Measurements from ENCODE around the gene VPS8.

Gene VPS8

DNA sequence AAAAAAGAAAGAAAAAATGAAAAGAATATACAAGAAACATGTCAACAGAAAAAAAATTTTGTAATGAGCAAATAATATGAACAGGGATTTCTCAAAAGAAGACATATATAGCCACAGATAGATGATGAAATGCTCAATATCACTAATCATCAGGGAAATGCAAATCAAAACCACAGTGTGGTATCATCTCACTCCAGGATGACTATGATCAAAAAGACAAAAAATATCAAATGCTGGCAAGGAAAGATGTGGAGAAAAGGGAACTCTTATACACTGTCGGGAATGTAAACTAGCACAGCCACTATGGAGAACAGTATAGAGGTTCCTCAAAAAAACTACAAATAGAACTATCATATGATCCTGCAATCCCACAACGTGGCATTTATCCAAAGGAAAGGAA lies 246.8 kb downstream of the VPS8 start:
- no peak for DNase-seq (ENCODE audit: low read depth in 2 of 2)

DNA sequence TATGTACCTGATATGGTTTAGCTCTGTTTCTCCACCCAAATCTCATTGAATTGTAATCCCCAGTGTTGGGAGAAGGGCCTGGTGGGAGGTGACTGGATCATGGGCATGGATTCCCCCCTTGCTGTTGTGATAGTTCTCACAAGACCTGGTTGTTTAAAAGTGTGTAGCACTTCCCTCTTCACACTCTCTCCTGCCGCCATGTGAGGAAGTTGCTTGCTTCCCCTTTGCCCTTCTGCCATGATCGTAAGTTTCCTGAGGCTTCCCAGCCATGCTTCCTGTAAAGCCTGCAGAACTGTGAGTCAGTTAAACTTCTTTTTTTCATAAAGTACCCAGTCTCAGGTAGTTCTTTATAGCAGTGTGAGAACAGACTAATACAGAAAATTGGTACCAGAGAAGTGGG lies 247.8 kb downstream of the VPS8 start:
- no peak for DNase-seq (ENCODE audit: low read depth in 2 of 2)

DNA sequence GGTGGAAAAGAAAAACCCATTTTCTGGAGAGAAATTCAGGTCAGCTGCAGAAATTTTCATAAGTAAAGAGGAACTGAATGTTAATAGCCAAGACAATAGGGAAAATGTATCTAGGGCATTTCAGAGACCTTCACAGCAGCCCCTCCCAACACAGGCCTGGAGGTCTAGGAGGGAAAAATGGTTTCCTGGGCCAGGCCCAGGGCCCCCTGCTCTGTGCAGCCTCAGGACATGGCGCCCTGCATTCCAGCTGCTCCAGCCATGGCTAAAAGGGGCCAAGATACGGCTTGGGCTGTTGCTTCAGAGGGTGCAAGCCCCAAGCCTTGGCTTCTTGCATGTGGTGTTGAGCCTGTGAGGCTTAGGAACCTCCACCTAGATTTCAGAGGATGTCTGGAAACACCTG lies 248.7 kb downstream of the VPS8 start:
- DNase-seq (ENCODE audit: low read depth in 2 of 2): no peak

DNA sequence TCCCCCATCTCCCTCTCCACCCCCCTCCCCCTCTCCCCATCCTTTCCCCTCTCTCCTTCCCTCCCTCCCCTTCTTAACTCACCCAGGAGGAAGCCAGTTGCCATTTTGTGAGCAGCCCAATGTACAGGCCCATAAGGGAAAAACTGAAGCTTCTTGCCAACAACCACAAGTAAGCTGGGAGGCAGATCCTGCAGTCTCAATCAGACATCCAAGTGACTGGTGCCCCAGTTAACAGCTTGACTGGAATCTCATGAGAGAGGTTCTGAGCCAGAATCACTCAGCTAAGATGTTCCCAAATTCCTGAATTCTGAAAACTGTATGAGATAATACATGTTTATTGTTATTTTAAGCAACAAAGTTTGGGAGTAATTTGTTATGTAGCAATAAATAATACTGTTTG lies 250.2 kb downstream of the VPS8 start:
- no peak for DNase-seq (ENCODE audit: low read depth in 2 of 2)

DNA sequence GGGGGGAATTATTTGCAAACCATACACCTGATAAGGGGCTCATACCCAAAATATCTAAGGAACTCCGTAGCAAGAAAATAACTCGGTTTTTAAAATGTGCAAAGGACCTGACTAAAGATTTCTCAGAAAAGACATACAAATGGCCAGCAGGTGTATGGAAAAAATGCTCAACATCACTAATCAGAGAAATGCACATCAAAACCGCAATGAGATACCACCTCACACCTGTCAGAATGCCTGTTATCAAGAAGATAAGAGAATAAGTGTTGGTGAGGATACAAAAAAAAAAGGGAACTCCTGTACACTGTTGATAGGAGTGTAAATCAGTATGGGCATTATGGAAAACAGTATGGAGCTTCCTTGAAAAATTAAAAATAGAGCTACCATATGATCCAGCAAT lies 251.5 kb downstream of the VPS8 start:
- no peak for DNase-seq (ENCODE audit: low read depth in 2 of 2)

DNA sequence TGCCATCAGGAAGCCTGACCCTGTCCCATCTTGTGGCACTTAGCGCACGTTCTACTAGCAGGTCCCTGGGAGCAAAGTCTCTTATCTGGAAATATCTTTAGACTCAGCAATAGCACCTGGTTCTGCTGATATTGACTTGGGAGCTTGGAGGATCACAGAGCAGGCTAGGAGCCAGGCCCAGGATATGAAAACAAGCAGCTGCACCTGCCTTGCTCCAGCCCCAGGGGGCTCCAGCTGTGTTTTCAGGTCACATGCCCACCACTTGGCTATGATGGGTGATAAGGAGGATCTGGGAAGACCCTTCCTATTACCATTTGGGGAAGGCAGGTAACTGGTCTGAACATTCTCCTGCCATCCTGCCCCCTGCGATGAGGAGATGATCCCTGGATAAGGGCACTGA lies 253.1 kb downstream of the VPS8 start:
- DNase-seq (ENCODE audit: low read depth in 2 of 2): no peak

DNA sequence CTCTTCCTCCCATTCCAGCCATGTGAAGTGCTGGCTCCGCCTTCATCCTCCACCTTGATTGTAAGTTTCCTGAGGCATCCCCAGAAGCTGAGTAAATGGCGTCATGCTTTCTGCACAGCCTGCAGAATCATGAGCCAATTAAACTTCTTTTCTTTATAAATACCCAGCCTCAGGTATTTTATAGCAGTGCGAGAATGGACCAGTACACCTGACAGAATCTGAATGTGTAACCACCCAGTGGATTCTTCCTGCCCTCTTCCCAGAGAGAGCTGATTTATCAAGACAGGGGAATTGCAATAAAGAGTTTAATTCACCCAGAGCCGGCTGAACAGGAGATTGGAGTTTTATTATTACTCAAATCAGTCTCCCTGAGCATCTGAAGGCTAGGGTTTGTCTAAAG lies 254.3 kb downstream of the VPS8 start:
- DNase-seq (ENCODE audit: low read depth in 2 of 2): no peak

DNA sequence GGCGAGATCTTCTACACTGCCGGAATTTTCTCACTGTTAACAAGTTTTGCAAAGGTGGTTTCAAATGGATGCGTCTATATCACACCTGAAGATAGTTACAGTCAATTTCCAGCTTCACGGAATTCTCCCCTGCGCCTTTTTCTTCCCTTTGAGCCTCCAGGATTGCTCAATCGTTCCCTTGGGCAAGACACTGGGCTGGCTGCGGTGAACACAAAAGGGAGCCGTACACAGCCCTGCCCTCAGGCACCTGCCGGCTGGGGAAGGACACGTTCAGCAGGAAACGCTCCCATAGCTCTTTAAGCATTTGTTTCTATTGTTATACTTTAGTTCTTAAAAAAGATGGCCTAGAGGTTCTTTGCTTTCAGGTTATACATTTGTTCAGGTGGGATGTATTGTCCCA lies 255.2 kb downstream of the VPS8 start:
- no peak for DNase-seq (ENCODE audit: low read depth in 2 of 2)

DNA sequence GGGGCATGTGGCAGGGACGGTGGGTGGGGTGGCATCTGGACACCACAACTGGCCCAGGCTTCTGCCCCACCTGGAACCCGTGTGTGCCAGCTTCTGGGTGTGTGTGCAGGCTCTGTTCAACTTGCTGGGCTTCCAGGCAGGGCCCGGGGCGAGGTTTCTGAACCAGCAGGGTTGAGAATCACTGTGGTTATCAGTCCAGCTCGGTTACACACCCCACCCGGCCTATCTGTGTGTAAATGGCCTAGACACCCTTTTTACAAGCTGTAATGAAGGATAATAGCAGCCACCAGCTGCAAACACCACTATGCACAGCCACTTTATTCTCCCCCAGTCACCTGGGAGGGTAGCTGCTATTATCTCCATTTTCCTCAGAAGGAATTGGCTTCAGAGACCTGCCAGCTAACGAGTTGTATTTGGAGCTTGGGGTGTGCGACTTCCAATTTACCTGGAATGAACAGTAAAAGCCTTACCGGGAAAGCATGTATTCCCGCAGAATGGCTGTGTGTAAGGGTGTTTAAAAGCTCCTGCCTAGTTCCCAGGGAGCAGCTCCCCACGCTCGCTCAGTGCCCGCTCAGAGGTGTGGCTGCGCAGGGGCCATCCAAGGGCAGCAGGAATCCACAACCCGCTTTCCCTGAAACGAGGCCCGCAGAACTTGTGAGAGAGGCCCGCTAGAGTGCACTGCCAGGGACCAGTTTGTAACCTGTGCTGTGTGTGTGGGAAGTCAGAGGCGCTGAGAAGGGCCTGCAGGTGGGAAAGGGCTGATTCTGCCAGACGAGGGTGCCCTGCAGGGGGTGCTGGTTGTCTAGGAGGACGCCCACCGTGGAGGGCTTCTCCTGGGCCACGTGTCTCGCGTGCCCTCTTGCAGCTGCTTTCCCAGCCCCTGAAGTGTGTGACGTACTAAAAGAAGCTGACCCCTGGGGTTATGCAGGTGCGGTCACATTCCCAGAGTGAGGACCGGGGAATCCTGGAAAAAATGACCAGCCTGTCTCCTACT lies 257.4 kb downstream of the VPS8 start:
- DNase-seq (ENCODE audit: low read depth in 2 of 2): no peak

DNA sequence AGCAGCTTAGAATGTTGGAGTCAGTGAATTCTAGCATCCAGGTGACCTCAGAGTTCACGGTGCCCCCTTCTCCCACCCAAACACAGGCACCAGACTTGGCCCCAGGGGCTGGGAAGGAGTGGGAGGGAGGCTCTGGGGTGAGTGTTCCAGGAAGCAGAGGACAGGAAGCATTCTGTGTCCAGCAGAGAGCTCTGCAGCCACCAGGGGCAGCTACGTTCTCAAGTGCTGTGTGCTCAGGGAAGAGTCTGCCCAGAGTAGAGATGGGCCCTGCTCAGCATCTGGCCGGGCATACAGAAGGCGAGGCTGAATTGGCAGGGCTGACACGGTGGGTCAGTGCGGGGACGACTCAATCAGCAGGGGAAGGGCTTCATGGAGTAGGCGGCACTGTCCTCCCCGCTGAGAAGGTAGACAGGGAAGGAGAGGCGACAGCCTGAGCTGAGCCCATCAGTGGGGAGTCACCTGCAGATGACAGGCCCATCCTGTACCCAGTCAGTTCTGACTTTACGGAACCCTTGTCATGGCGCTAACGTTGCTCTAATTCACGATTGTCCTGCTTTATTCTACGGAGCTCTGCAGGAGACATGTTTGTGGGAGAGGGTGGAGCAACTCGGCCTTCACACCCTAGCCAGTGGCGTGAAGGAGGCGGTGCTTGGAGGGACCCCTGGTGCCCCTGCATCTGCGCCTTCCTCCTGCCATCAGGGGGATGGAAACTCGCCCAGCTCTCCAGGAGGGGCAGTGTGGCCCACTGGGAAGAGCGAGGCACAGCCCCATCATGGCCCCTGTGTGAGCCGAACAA lies 258.7 kb downstream of the VPS8 start:
- DNase-seq (ENCODE audit: low read depth in 2 of 2): no peak

DNA sequence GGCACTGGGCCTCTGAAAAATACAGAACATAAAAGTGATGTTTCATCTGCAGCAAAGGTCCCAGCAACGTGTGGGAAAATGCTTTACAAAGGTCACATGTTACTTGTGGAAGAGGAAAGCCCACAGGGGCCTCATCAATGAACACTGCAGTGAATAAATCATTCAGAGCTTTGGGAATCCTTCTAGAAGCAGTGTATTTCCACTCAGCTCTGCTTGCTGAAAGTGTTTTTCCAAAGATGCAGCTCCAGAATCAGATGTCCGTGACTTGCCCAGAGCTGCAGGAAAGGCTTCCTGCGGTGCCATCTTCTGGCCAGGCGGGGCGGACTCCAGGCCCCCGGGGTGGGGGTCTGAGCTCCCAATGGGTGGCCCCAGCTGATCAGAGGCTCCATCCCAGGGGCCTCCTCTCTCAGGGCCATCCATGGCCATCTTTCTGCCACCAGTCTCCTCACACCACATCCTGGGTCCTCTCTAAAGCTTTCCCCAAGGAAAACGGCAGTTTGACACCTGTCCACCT lies 259.4 kb downstream of the VPS8 start:
- no peak for DNase-seq (ENCODE audit: low read depth in 2 of 2)

DNA sequence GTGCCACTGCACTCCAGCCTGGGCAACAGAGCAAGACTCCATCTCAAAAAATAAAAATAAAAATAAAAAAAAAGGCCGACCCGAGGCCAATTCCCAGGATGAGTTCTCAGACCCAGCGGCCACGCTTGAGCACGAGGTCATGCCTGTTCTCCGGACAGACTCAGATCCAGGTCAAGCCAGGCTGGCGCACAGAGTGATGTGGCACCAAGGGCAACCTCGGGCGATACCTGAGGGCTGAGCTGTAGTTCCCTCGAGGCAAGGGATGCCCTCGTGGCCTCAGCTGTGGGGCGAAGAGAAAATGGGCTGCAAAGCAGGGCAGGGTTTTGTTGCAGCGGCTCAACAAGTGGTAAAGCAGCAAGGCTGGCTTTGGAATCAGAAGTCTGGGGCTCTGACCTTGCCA lies 263.6 kb downstream of the VPS8 start:
- DNase-seq (ENCODE audit: low read depth in 2 of 2): no peak

DNA sequence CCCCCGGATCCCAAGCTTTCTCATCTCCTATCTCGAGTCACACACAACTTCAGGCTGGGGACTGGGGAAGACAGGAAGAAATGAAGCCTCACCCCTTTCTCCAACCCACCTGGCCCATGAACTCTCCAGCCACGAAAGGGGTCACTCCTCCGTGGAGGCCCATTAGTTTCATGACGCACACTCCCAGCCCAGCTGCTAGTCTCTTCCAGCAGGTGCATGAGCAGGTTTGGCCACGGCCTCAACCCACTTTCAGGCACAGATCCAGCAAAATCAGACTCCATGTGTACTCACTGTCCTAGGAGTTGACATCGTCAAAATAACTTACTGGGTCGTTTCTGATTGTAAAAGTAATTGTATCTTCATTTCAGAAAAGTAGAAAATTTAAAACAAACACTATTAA lies 264.3 kb downstream of the VPS8 start:
- no peak for DNase-seq (ENCODE audit: low read depth in 2 of 2)

DNA sequence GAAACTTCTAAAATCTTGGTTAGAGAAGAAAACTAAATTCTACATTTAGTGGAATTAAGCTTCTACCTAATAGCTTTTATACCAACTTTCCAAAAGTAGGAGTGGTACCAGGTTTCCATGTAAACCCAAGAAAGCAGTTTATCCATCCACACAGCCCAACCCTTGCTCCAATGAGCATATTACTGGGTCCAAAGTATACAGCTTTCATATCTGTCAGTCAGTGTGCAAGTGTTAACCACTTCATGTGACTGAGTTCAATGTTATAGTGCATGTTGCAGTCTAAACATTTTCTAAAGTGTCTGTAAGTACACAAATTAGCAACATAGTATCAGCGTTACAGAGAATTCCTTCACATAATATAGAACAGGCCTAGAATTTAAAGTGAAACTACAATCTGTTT lies 267.7 kb downstream of the VPS8 start:
- no peak for DNase-seq (ENCODE audit: low read depth in 2 of 2)

DNA sequence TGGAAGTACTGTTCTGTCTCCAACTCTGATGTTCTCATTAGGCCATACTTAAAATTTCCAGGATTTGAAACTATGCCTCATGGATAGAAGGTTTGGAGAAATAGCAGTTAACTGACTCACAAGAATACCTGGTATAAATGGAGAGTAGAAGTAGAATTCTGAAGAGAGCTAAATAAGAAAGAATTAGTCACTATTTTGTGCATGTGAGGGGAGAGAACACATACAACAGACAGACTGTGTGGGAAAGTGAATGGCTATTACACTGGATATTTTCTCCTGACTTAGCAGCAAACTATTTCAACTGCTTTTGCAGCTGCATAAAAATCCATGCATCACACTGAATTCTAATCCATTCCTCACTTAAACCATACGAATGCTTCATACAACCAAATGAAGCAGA lies 269.6 kb downstream of the VPS8 start:
- DNase-seq (ENCODE audit: low read depth in 2 of 2): no peak

DNA sequence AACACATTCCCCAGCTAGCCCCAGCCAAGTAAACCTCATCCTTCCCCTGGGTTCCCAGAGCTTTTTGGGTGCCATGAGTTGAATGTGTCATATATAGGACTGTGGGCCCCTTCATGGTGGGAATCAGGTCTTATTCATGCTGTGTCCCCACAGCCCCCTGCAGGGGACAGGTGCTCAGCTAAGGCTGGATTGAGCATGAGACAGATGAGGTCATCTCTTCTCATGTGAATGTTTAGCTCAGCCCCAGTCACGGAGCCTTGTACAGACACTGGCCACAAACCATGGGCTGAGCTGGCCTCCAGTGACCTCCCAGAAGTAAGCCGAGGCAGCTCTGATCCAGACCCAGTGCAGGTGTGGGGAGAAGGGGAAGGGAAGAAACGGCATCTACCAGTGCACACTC lies 270.2 kb downstream of the VPS8 start:
- DNase-seq (ENCODE audit: low read depth in 2 of 2): no peak

DNA sequence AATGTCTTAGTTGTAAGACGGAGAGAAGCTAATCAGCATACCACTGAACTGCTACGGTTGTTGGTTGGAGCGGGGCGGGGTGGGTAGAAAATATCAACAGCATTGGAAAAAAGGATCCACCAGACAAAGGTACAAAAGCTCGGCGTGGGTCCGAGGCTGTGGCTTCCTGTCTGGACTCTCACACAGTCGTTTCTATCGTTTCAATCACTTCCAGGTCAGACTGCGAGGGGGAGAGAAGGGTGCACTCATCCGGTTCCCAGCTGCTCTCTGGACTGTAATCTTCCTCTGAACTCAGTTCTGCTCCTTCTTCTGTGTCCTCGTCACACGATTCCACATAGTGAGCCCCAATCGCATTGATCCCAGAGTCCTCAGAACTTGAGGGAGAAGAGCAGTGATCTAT lies 270.9 kb downstream of the VPS8 start:
- no peak for DNase-seq (ENCODE audit: low read depth in 2 of 2)

DNA sequence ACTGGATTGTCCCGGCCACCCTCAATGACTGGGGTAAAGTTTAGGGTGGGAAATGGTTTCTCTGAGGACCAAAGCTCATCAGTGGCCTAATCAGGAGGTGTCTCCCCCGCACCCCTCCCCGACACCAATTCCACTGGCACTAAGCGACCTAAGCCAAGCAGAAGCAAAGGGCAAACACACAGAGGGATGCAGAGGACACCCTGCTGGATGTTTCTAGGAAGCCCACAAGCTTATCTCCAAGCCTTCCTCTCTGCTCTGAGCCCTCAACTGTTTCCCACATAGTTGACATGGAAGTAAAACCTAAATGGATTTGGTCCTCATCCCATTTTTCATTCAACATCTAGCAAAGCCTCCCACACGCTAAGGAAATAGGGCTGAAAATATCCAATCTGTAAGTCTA lies 272.4 kb downstream of the VPS8 start:
- DNase-seq (ENCODE audit: low read depth in 2 of 2): no peak

DNA sequence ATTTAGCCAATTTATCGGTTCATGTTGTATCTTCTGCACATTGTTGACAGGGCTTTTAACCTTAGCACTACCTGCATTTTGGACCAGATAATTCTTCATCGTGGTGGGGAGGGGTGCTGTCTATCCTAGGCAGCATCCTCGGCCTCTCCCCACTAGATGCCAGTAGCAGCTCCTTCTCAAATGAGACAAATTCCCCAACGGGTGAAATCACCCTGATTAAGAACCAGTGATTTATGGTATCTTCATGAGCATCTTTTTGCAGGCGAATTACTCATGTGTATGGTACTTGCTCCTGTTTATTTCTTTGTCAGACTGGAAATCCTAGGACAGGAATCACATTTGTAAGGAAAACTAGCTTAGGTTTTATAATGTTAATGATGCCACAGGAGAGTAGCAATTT lies 272.9 kb downstream of the VPS8 start:
- DNase-seq (ENCODE audit: low read depth in 2 of 2): no peak

DNA sequence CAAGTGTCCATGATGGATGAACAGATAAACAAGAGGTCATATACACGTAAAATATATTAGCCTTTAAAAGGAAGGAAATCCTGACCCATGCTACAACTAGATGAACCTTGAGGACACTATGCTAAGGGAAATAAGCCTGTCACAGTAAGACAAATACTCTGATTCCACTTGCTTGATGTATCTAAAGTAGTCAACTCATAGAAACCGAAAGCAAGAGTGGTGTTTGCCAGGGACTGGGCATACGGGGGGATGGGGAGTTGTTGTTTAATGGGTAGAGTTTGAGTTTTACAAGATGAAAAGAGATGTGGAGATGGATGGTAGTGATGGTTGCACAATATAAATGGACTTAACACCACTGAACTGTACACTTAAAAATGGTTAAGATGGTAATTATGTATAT lies 275.5 kb downstream of the VPS8 start:
- no peak for DNase-seq (ENCODE audit: low read depth in 2 of 2)

DNA sequence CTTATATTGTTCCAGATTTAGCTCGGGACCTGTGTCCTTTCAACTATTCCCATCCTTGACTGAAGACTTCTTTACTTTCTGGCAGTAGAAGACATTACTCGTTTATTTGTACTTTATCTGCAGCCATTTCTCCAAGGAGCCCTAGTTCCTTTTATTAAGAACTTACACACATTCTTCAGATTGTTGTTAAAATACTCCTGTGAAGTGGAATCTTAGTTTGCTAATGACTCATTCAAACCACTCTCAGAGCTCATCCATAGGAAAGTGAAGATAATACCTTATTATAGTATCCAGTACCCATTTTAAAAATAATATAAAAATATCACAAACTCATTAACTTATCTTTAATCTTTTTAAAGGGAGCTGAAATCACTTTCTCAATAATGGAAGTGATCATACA lies 277.4 kb downstream of the VPS8 start:
- no peak for DNase-seq (ENCODE audit: low read depth in 2 of 2)

DNA sequence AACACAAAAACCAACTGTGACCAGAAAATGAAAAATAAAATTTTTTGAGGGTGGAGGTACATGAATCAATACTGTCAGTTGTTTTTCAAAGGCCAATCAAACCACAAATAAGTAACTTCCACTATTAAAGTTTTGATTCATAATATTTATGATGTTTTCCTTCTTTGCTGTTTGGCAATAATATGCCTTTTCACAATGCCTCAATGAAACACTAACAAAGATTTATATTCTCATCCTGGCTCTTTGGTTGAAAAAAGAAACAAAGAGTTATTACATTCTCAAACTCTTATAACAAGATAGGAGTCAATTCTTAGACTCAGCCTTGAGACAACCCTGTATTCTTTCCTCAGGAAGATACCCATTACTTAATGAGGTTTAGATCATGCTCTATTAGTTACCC lies 277.8 kb downstream of the VPS8 start:
- DNase-seq (ENCODE audit: low read depth in 2 of 2): no peak

DNA sequence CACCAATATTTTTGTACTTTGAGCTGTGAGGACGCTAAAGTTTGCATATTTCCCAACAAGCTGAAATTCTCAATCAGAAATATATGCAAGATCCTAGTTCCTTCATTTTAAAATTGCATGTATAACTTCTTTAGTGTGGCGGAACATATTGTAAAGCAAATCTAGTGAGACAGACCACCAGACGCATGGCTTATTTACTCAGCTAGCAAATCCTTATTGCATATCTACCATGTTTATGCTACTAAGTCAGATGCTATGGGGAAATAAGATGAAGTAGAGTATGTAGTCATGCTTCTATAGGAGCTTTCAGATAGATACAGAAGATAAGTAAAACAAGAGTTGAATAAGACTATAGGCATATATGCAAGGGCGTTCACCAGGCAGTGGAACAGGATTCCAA lies 278.8 kb downstream of the VPS8 start:
- DNase-seq (ENCODE audit: low read depth in 2 of 2): no peak

All from stimulated activated CD4-positive, alpha-beta T cell treated with anti-CD3 and anti-CD28 coated beads, Interleukin-12 subunit alpha, Interleukin-12 subunit beta, amount 100 ng/mL, for 24 hours (primary cell).